HG03159 (cell line): ENCODE measurements around the gene BBC3.
"Not testable (repeated sequence)": the region's sequence is repeated elsewhere in the genome, so short reads cannot be mapped to it uniquely, and the experiment has no call there.

Experiments
- ATAC-seq: cut with Tn5 transposase; IDR thresholded peaks from one replicate; pipeline ENCODE4 v1.9.1; 2021; ENCODE audit warnings: mild to moderate bottlenecking, moderate library complexity; ENCODE audit not compliant: unreplicated experiment

Gene BBC3

DNA sequence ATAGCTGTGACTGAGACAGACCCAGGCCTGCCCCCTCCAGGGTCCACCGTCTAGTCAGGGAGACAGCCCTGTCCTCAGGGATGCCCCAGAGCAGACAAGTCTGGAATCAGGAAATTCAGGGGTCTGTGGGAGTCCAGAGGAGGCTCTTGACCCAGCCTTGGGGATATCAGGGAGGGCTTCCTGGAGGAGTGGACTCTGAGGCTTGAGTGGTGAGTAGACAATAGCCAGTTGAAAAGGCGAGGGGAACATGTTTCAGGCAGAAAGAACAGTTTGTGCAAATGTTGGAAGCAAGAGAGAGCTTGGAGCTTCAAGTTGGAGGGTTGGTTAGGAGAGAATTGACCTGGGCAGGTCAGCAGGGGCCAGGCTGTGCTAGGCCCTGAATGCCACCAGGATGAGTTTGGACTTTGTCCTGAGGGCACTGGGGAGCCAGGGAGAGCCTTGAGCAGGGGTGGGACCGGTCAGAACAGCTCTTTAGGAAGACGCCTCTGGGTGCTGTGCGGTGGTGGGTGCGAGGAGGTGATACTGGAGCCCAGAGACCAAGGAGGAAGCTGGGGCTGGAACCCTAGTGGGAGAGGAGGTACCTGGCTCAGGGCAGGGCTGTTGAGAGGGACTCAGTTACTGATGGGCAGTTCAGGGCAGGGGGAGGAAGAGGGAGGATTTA, 28.0 kb upstream of the BBC3 start:
- ATAC-seq = no peak

DNA sequence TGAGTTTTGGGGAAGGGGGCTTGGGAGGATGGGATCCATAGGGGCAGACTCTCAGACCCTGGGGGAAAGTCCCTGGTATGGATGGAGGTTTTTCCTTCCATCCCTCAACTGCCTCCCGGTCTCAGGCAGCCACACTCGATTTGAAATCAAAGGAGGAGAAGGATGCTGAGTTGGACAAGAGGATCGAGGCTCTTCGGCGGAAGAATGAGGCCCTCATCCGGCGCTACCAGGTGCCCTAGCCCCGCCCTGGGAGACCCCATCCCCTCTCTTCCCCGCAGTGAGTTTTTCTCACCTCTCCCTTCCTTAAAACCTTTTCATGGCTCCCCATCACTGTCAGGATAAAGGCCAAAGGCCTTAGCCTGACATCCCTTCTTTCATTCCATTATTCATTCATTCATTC, 27.4 kb upstream of the BBC3 start:
- no peak for ATAC-seq

DNA sequence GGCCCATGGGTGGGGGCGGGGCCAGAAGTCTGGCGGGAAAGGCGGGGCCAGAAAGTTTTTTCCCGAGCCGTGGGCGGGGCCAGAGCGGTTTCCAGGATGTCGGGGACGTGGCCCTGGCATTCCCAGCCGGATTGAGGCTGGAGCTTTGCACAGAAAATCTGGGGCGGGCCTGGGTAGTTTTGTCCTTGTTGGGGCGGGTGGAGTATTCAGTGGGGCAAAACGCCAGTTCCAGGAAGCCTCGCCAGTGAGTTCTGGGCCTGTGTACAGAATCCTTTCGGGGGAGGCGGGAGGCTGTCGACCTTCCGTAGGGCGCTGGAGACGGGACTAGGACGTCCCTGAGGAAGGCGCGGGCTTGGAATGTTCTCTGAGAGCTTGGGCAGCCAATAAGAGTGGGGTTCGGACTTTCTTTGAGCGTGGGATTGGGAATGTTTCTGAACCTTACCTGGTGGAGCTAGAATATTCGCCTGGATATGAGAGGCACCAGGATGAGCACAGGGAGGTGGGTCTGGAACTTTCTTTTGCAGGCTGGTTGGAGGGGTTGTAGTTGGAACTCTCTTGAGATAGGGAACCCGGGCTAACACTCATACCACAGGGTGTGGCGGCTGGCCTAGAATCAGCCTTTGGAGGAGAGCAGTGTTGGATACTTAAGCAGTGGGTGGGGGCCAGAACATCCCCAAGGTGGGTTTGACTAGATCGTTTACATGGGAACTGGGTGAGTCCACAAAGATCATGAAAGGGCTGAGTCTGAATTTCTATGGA, 26.6 kb upstream of the BBC3 start:
- ATAC-seq = no peak

DNA sequence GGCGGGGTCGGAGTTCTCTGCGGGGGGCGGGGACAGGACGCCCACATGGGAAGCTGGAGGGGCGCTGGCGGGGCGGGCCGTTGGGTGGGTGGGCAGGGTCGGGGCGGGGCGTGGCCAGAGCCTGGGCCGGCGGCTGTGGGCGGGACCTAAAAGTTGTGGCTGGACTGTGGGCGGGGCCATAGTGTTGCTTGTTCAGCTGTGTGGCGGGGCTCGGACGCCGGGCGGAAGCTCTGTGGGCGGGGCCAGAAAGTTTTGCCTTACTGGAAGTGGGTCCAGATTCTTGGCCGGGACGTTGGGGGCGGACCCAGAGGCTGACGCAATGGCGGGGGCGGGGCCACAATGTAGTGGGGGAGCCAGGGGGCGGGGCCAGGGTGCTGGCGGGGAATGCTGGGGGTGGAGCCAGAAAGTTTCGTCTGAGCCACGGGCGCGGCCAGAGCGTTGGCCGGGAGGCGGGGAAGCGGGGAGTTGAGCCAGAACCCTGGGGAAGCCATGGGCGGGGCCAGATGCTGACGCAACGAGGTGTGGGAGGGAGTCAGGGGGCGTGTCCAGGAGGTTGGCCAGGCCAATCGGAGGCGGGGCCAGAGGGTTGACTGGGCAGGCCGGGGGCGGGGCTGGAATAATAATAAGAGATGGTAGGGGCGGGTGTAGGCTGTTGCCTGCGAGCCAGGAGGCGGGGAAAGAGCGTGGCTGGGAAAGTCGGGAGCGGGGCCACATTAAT, 25.9 kb upstream of the BBC3 start:
- peak; percentile 72 for ATAC-seq

DNA sequence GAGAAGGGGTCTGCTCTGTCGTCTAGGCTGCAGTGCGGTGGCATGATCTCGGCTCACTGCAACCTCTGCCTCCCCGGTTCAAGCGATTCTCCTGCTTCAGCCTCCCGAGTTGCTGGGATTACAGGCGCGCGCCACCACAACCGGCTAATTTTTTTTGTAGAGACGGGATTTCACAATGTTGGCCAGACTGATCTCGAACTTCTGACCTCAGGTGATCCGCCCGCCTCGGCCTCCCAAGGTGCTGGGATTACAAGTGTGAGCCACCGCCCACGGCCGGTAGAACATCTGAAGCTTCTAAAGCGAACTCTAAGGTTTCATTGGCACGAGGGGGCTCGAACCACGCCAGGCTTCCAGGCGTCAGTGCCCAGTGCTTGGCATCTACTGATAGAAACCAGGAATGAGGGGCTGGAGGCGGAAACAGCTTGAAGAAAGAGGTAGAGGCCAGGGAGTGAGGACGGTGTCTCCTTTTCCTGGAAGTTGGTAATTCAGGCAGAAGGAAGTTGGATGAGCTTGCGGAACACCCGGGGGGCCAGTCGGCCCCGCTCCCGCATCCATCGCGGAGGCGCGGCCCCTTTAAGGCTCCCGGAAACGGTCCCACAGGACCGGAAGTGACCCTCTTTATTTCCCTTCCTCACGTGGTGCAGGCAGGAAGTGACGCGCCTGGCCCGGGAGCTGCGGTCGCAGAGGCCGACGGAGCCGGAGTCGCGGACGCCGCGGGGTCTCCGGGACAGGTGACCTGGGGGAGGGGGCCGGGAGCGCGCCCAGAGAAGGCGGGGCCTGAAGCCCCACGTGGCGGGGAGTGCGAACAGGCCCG, 25.1 kb upstream of the BBC3 start, which contains the start of gene CCDC9:
Gene CCDC9 (plus strand): TSS at position 647 of the 814 bp plus-strand sequence. CDS start 1,876 bp downstream, outside the sequence.
- ATAC-seq = peak; percentile 43

DNA sequence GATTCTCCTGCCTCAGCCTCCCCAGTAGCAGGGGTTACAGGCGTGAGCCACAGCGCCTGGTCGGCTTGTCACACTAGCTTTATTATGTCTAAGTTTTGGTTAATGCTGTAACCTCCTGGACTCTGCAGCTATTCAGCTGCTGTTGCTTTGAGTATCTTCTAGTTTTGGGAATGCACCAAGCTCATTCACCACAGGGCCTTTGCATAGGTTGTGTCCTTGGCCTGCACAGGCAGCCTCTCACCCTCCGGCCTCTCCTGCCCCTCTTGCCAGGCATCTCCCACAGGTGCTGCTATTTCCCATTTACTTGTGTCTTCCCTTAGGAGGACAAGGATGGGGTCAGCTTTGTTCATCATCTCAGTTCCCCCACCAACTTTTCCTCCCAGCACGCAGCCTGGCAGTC, 23.0 kb upstream of the BBC3 start:
- ATAC-seq = no peak

DNA sequence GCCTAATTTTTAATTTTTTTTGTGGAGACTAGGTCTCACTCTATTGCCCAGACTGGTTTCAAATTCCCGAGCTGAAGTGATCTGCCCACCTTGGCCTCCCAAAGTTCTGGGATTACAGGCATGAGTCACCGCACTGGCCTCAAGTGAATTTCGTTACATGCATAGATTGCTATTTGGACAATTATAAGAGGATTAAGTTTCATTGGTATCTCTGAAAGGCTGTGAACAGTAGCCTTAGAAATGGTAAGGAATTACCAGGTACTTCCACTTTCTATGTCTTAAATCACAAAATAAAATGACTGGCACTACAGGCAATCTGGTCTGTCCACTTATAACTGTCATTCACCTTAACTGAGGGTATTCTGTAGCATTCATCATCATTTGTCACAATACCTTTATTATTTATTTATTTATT, 22.5 kb upstream of the BBC3 start:
- ATAC-seq = no peak

- not testable (repeated sequence) for ATAC-seq
Observed at GRCh38 chr19:47253016-47253415, 22.0 kb upstream of the BBC3 start.

GRCh38 chr19:47247308-47247990, 16.4 kb upstream of the BBC3 start:
- ATAC-seq = no peak

GRCh38 chr19:47243776-47244547, 13.0 kb upstream of the BBC3 start:
- no peak for ATAC-seq

- ATAC-seq = no peak
Observed at GRCh38 chr19:47243364-47243775, 12.4 kb upstream of the BBC3 start.

GRCh38 chr19:47241919-47242577, 11.0 kb upstream of the BBC3 start:
- ATAC-seq = no peak

DNA sequence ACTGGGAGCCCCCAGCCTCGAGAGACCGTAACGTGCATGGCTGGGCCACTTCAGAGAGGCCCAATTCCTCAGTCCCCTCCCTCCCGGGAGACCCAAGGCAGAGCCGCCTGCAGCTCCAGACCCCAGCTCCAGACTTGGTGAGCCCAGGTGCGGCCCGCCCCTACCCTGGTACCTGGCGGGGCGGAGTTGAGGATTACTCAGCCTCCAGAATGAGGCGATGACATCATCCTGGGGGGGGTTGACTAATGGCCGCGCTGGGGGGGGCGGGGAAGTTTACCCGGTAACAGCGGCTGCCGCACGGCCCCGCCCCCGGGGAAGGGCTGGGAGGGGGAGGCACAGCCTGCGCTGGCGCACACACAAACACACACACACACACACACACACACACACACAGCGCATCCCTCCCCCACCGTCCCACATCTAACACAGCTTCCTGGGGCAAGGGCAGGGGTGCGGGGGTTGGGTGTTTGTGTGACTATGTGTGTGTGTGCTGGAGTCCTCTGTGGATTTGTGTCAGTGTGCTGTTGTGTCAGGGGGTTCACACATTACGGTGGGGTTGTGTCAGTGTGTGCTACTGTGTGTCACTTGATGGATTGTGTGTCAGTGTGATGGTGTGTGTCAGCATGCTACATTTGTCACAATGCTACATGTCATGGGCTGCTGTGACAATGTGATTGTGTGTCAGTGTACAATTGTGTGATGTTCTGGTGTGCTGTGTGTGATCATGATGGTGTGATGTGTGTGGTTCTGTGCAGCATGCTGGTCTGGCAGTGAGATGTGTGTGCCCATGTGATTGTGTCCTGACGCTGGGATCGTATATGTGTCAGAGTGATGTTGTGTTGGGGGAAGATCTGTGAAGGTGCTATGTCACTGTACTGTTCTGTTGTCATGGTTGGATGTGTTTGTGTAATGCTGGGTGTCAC, 10.3 kb upstream of the BBC3 start:
- ATAC-seq = no peak

DNA sequence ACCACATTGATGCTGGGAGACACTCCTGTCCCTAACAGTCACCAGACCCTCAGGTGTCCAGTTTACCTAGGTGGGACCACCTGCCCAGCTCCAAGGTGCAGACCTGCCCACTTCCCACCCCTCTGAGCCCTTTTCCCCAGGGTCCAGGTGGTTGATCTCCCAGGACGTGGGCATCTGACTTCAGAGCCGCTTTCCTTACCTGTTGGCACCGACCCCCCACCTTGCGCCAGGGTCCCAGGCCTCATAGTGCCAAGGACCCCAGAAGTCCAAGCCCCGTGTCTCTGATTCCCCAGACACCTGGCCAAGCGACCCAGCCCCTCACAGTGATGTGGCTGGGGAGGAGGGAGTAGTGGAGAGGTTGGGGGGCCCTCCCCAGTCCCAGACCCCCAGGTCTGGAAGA, 9.6 kb upstream of the BBC3 start:
- ATAC-seq = no peak

DNA sequence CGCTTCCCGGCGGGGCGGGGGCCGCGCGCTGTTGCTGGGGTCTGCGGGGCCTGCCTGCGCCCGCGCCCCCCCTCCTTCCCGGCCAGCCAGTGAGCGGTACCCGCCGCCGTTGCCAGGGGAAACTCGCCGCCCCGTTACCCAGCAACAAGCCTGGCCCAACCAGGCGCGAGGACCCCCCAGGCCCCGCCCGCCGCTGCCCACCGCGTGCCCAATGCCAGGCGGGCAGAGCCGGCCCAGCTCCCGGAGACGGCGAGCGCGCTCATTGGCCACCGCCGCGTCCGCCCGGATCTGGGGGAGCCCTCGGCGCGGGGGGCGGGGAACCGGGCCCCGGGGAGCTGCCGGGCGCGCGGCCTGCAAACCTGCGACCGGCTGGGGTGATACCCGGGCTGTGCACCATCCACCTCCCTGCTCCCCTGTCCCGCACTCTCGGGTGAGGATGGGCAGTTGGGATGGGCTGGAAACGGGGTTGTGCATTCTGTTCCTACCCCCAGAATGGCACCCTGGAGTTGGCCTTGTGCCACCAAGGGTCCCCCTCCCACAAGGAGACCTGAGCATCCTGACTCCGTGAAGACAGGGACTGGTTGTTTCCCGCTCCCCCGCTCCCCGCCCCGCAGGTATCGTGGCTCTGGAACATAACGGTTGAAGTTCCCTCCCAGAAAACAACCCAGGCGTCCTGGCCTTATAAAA, 8.8 kb upstream of the BBC3 start:
- ATAC-seq = no peak

DNA sequence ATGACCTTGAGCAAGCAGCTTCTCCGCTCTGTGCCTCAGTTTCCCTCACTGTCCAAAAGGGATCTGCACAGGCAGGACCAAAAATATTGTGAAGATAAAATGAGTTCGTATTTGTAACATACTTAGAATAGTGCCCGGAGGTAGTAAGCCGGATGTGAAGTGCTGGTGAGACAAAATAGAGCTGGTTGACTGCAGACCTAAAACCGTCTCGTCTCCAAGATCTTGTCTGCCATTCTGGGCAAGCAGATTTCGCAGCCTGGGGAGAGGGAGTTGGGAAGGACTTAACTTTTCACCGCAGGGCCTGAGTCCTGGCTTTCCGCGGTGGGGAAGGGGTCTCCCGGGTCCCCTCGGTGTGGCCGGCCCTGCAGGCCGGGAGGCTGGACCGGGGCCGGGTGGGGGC, 8.2 kb upstream of the BBC3 start:
- no peak for ATAC-seq

GRCh38 chr19:47236072-47236675, 5.2 kb upstream of the BBC3 start:
- no peak for ATAC-seq
